BLaER1 (cell line): ENCODE results near the gene ZBTB1.

Experiments used
- H3K27ac ChIP-seq: shearing (Covaris generic); formaldehyde crosslinking; 2 replicates; pipeline ENCODE4 v1.8.1; 2022
- H3K27me3 ChIP-seq: shearing (Covaris generic); formaldehyde crosslinking; 2 replicates; pipeline ENCODE4 v1.8.1; 2022
- H3K36me3 ChIP-seq: shearing (Covaris generic); formaldehyde crosslinking; 2 replicates; pipeline ENCODE4 v1.8.1; 2022
- H3K4me1 ChIP-seq: shearing (Covaris generic); formaldehyde crosslinking; 2 replicates; pipeline ENCODE4 v1.8.1; 2022
- H3K4me2 ChIP-seq: shearing (Covaris generic); formaldehyde crosslinking; 2 replicates; pipeline ENCODE4 v1.8.1; 2022
- H3K4me3 ChIP-seq: shearing (Covaris generic); formaldehyde crosslinking; 2 replicates; pipeline ENCODE4 v1.8.1; 2022
- H3K9ac ChIP-seq: shearing (Covaris generic); formaldehyde crosslinking; 2 replicates; pipeline ENCODE4 v1.8.1; 2022
- H3K9me3 ChIP-seq: shearing (Covaris generic); formaldehyde crosslinking; 2 replicates; pipeline ENCODE4 v1.8.1; 2022
- H4K20me1 ChIP-seq: shearing (Covaris generic); formaldehyde crosslinking; 2 replicates; pipeline ENCODE4 v1.8.1; 2022
- Cebpa-rat ChIP-seq: shearing (Covaris generic); IDR thresholded peaks from 2 replicates; pipeline ENCODE4 v1.8.1; 2022

Gene ZBTB1

GRCh38 chr14:64518229-64518628 is 13.7 kb downstream of the ZBTB1 start:
- Histone ChIP-seq H3K9me3 (no peaks in the 10 kb centered on the region), H3K4me1 (no peaks in the 10 kb centered on the region), H3K27ac (no peak overlapping the region), H4K20me1 (peaks cover 100% of the 10 kb centered on the region), H3K27me3 (no peaks in the 10 kb centered on the region), H3K4me2 (no peak overlapping the region), H3K4me3 (no peak overlapping the region), H3K36me3 (peaks cover 32% of the 10 kb centered on the region), H3K9ac (no peak overlapping the region)
- no peak for TF ChIP-seq Cebpa-rat

GRCh38 chr14:64520699-64521098 is 16.1 kb downstream of the ZBTB1 start:
- Histone ChIP-seq H3K27me3 (no peaks in the 10 kb centered on the region), H3K4me1 (no peaks in the 10 kb centered on the region), H4K20me1 (peaks cover 88% of the 10 kb centered on the region), H3K4me2 (no peak overlapping the region), H3K27ac (no peak overlapping the region), H3K36me3 (peaks cover 42% of the 10 kb centered on the region), H3K4me3 (no peak overlapping the region), H3K9ac (no peak overlapping the region), H3K9me3 (no peaks in the 10 kb centered on the region)
- no peak for TF ChIP-seq Cebpa-rat

DNA sequence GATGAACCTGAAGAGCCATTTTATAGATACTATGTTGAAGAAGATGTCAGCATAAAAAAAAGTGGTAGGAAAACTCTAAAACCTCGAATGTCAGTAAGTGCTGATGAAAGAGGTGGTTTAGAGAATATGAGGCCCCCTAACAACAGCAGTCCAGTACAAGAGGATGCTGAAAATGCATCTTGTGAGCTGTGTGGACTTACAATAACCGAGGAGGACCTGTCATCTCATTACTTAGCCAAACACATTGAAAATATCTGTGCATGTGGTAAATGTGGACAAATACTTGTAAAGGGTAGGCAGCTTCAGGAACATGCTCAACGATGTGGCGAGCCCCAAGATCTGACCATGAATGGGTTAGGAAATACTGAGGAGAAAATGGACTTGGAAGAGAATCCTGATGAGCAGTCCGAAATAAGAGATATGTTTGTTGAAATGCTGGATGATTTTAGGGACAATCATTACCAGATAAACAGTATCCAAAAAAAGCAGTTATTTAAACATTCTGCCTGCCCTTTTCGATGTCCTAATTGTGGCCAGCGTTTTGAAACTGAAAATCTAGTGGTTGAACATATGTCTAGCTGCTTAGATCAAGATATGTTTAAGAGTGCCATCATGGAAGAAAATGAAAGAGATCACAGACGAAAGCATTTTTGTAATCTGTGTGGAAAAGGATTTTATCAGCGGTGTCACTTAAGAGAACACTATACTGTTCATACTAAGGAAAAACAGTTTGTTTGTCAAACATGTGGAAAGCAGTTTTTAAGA is 18.2 kb downstream of the ZBTB1 start:
- Histone ChIP-seq H3K27ac (no peak overlapping the region), H3K9me3 (no peaks in the 10 kb centered on the region), H4K20me1 (peaks cover 72% of the 10 kb centered on the region), H3K4me2 (no peak overlapping the region), H3K9ac (no peak overlapping the region), H3K27me3 (no peaks in the 10 kb centered on the region), H3K4me1 (no peaks in the 10 kb centered on the region), H3K36me3 (peaks cover 60% of the 10 kb centered on the region), H3K4me3 (no peak overlapping the region)
- no peak for TF ChIP-seq Cebpa-rat

- Histone ChIP-seq H3K4me1 (no peaks in the 10 kb centered on the region), H3K4me3 (no peak overlapping the region), H3K4me2 (no peak overlapping the region), H3K36me3 (peaks cover 58% of the 10 kb centered on the region), H3K27ac (no peak overlapping the region), H3K27me3 (no peaks in the 10 kb centered on the region), H3K9ac (no peak overlapping the region), H4K20me1 (peaks cover 54% of the 10 kb centered on the region), H3K9me3 (no peaks in the 10 kb centered on the region)
- TF ChIP-seq Cebpa-rat, result no peak
These were observed 20.8 kb downstream of the ZBTB1 start for GRCh38 chr14:64525354-64525753.

DNA sequence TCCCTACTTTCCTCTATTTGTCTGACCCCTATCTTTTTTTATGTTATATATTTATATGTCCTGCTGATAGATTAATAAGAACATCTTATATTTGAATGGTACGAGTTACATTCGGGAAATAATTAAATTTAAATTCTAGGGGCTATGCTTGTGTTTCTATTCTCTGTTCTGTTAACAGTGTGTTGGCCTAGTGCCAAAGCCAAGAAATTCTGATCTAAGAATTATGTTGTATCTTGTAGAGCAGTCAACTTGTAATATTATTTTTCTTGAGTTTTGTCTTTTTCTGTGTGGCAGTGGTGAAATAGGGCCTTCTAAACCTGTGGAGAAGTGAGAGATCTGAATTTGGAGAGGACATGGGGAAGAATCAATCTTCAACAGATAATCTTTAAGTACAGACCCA is 27.0 kb downstream of the ZBTB1 start:
- no peak for TF ChIP-seq Cebpa-rat
- Histone ChIP-seq H3K4me3 (no peak overlapping the region), H3K36me3 (peaks cover 14% of the 10 kb centered on the region), H3K4me1 (no peaks in the 10 kb centered on the region), H4K20me1 (peaks cover 12% of the 10 kb centered on the region; the same call in 1 of the 2 replicates), H3K27ac (no peak overlapping the region), H3K4me2 (no peak overlapping the region), H3K9me3 (no peaks in the 10 kb centered on the region), H3K9ac (no peak overlapping the region), H3K27me3 (no peaks in the 10 kb centered on the region)

DNA sequence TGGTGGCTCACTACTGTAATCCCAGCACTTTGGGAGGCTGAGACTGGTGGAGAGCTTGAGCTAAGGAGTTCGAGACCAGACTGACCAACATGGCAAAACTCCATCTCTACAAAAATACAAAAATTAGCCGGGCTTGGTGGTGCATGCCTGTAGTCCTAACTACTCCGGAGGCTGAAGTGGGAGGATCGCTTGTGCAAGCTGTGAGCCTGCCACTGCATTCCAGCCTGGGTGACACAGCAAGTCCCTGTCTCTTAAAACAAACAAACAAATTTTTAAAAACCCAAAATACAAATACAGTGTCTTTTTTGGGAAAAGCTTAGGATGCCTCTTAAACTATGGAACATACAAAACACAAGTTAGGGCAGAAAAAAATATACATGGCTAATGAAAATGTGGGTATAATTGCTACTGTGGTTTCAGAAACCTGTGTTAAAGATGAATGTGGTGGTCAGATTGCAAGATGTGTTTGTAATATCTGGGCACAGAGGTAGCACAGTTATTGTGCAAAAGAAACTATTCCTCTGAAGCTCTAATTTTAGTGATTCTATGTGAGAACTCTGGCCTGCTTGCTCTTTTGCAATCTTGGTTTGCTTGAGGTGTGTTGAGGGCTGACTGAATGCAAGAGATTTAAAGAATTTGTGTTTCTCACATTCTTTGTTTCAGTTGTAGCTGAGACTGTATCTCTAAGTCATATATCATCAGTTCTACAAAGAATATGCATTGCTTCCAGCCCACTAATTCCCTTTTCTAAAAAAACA is 32.1 kb downstream of the ZBTB1 start:
- peaks cover 10% of the 10 kb centered on the region for H3K4me1 ChIP-seq
- no peak overlapping the region for H3K9ac ChIP-seq
- no peaks in the 10 kb centered on the region for H3K36me3 ChIP-seq
- H3K27ac ChIP-seq, result no peak overlapping the region
- peaks cover 13% of the 10 kb centered on the region for H3K9me3 ChIP-seq
- H3K4me2 ChIP-seq, result no peak overlapping the region
- H3K27me3 ChIP-seq, result no peaks in the 10 kb centered on the region
- H4K20me1 ChIP-seq, result no peaks in the 10 kb centered on the region
- H3K4me3 ChIP-seq, result no peak overlapping the region
- TF ChIP-seq Cebpa-rat, result no peak

GRCh38 chr14:64540208-64541202 is 35.9 kb downstream of the ZBTB1 start, which contains the start of gene HSPA2:
TSS of gene HSPA2 (plus strand) at chr14:64540741. CDS start at chr14:64540850, 109 bp downstream.
- no peaks in the 10 kb centered on the region for H4K20me1 ChIP-seq
- no peaks in the 10 kb centered on the region for H3K27me3 ChIP-seq
- TF ChIP-seq Cebpa-rat, result no peak
- H3K9ac ChIP-seq, result peak within 1 kb of the TSS; percentile 81
- peak within 1 kb of the TSS; percentile 70 for H3K4me3 ChIP-seq
- no peaks in the 10 kb centered on the region for H3K36me3 ChIP-seq
- H3K4me2 ChIP-seq, result peak within 1 kb of the TSS; percentile 89
- peaks cover 10% of the 10 kb centered on the region for H3K4me1 ChIP-seq
- peaks cover 23% of the 10 kb centered on the region for H3K9me3 ChIP-seq
- peak within 1 kb of the TSS; percentile 82 for H3K27ac ChIP-seq

DNA sequence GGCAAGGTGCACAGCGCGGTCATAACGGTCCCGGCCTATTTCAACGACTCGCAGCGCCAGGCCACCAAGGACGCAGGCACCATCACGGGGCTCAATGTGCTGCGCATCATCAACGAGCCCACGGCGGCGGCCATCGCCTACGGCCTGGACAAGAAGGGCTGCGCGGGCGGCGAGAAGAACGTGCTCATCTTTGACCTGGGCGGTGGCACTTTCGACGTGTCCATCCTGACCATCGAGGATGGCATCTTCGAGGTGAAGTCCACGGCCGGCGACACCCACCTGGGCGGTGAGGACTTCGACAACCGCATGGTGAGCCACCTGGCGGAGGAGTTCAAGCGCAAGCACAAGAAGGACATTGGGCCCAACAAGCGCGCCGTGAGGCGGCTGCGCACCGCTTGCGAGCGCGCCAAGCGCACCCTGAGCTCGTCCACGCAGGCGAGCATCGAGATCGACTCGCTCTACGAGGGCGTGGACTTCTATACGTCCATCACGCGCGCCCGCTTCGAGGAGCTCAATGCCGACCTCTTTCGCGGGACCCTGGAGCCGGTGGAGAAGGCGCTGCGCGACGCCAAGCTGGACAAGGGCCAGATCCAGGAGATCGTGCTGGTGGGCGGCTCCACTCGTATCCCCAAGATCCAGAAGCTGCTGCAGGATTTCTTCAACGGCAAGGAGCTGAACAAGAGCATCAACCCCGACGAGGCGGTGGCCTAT is 36.8 kb downstream of the ZBTB1 start:
- Histone ChIP-seq H3K4me2 (no peak overlapping the region), H3K36me3 (no peaks in the 10 kb centered on the region), H3K4me1 (peaks cover 10% of the 10 kb centered on the region), H3K27ac (no peak overlapping the region), H3K9me3 (peaks cover 23% of the 10 kb centered on the region), H3K9ac (no peak overlapping the region), H3K27me3 (no peaks in the 10 kb centered on the region), H3K4me3 (peak overlapping the region; percentile 70), H4K20me1 (no peaks in the 10 kb centered on the region)
- TF ChIP-seq Cebpa-rat, result no peak
